SK-N-SH (cell line): ENCODE results near the gene IL27RA. TPM values are rescaled to one million over a fixed set of nuclear protein-coding genes. Genes with fewer than 3 reads are reported as not detected.
A peak's percentile ranks its signal among the peaks of the same experiment; 100 is the strongest.

Source experiments
- CTCF ChIA-PET: fragments of 300-600, 350-600 bp; formaldehyde crosslinking; extraction: SDS; loops from one replicate; lab custom pipeline; 2021; lab: Yijun Ruan, JAX
- POLR2A ChIA-PET: fragments of 350-600 bp; sonication (Branson Sonifier 250); formaldehyde crosslinking; extraction: SDS; loops from one replicate; lab custom pipeline; 2020; ENCODE audit warnings: antibody characterized with exemption, inconsistent platforms; lab: Yijun Ruan, JAX
- DNase-seq: peaks from one replicate; pipeline ENCODE4 v3.0.0; 2012
- H2AFZ ChIP-seq: fragments of 200-600 bp; sonication (generic); 2 replicates; pipeline ENCODE4 v1.8.1; 2016; ENCODE audit warnings: antibody characterized with exemption, mild to moderate bottlenecking, low read depth
- H3F3A ChIP-seq: fragments of 200-600 bp; sonication (generic); replicated peaks from 2 replicates; pipeline ENCODE3; 2016; ENCODE audit warnings: antibody characterized with exemption, mild to moderate bottlenecking; ENCODE audit not compliant: insufficient read depth
- H3K27ac ChIP-seq, 2 experiments: fragments of 200-500 bp in 1 of 2; fragments of 200-600 bp in 1 of 2; sonication (Bioruptor generic) in 1 of 2; sonication (generic), shearing (Covaris generic) in 1 of 2; 2 replicates each; pipeline versions ENCODE4 v1.5.1 to v1.6.1; 2014 to 2016; ENCODE audit warnings: low read depth in 2 of 2, inconsistent platforms in 1 of 2, low read length in 1 of 2, mild to moderate bottlenecking in 1 of 2, mixed read lengths in 1 of 2
- H3K27me3 ChIP-seq: fragments of 200-600 bp; sonication (generic), shearing (Covaris generic); 2 replicates; pipeline ENCODE4 v1.6.1; 2016; ENCODE audit warnings: mixed run types; ENCODE audit not compliant: insufficient read depth
- H3K36me3 ChIP-seq, 2 experiments: fragments of 200-500 bp in 1 of 2; fragments of 200-600 bp in 1 of 2; sonication (Bioruptor generic) in 1 of 2; sonication (generic) in 1 of 2; replicated peaks in 1 of 2; 2 replicates each; pipeline versions ENCODE3 to v1.5.1; 2014 to 2016; ENCODE audit warnings: low read length in 1 of 2, mild to moderate bottlenecking in 1 of 2; ENCODE audit not compliant: insufficient read depth in 2 of 2, control insufficient read depth in 1 of 2
- H3K4me1 ChIP-seq, 2 experiments: fragments of 200-500 bp in 1 of 2; fragments of 200-600 bp in 1 of 2; sonication (Bioruptor generic) in 1 of 2; sonication (generic), shearing (Covaris generic) in 1 of 2; 2 replicates each; pipeline versions ENCODE4 v1.5.1 to v1.6.1; 2014 to 2016; ENCODE audit warnings: low read depth in 1 of 2, low read length in 1 of 2, mixed run types in 1 of 2; ENCODE audit not compliant: insufficient read depth in 2 of 2, control insufficient read depth in 1 of 2
- H3K4me2 ChIP-seq: fragments of 200-600 bp; sonication (generic), shearing (Covaris generic); 2 replicates; pipeline ENCODE4 v1.6.1; 2017; ENCODE audit warnings: mixed run types
- H3K4me3 ChIP-seq, 2 experiments: fragments of 200-500 bp in 1 of 2; fragments of 200-600 bp in 1 of 2; sonication (Bioruptor generic) in 1 of 2; sonication (generic), shearing (Covaris generic) in 1 of 2; 2 replicates each; pipeline versions ENCODE4 v1.5.1 to v1.8.1; 2014 to 2016; ENCODE audit warnings: low read depth in 2 of 2, inconsistent platforms in 1 of 2, low read length in 1 of 2, mild to moderate bottlenecking in 1 of 2, mixed read lengths in 1 of 2, moderate library complexity in 1 of 2
- H3K79me2 ChIP-seq: fragments of 200-600 bp; sonication (generic); 2 replicates; pipeline ENCODE4 v1.8.1; 2017; ENCODE audit warnings: mild to moderate bottlenecking; ENCODE audit not compliant: insufficient read depth
- H3K9ac ChIP-seq: fragments of 200-600 bp; sonication (generic); 2 replicates; pipeline ENCODE4 v1.6.1; 2017; ENCODE audit warnings: mixed run types
- H3K9me2 ChIP-seq: fragments of 200-600 bp; sonication (generic); 2 replicates; pipeline ENCODE4 v1.6.1; 2017; ENCODE audit warnings: mixed run types
- H3K9me3 ChIP-seq: fragments of 200-600 bp; sonication (generic); 2 replicates; pipeline ENCODE4 v1.6.1; 2017; ENCODE audit warnings: mixed run types, mild to moderate bottlenecking, moderate library complexity
- H4K20me1 ChIP-seq: fragments of 200-600 bp; sonication (generic); 2 replicates; pipeline ENCODE4 v1.6.1; 2017; ENCODE audit warnings: mild to moderate bottlenecking, mixed run types; ENCODE audit not compliant: insufficient read depth
- ELF1 ChIP-seq: IDR thresholded peaks from 2 replicates; pipeline ENCODE4 v1.4.0; 2012
- FOXJ3 ChIP-seq: sonication (generic); formaldehyde crosslinking; IDR thresholded peaks from 2 replicates; pipeline ENCODE4 v1.5.1; 2020; ENCODE audit warnings: mild to moderate bottlenecking, missing genetic modification reagents
- MXI1 ChIP-seq: IDR thresholded peaks from 2 replicates; pipeline ENCODE4 v1.6.1; 2012; ENCODE audit warnings: mild to moderate bottlenecking, low read depth, low read length, improper control_type of control experiment
- RCOR1 ChIP-seq: fragments of 150-350 bp; IDR thresholded peaks from 2 replicates; pipeline ENCODE4 v1.6.1; 2017; ENCODE audit warnings: antibody characterized with exemption, low read length
- RFX5 ChIP-seq: IDR thresholded peaks from 2 replicates; pipeline ENCODE4 v1.6.1; 2012; ENCODE audit warnings: mild to moderate bottlenecking, improper control_type of control experiment, low read length
- SIN3A ChIP-seq: IDR thresholded peaks from 2 replicates; pipeline ENCODE4 v1.6.1; 2012; ENCODE audit warnings: low read depth, mild to moderate bottlenecking, low read length, moderate library complexity, borderline replicate concordance
- TCF12 ChIP-seq: IDR thresholded peaks from 2 replicates; pipeline ENCODE4 v1.4.0; 2012
- TEAD4 ChIP-seq: IDR thresholded peaks from 2 replicates; pipeline ENCODE4 v1.4.0; 2012; ENCODE audit warnings: mild to moderate bottlenecking, borderline replicate concordance; ENCODE audit not compliant: insufficient read depth
- WGBS: methylation state at CpG from one replicate; pipeline ENCODE4 v1.1.6; 2017; ENCODE audit warnings: low lambda C conversion rate; 5-methylcytosine and 5-hydroxymethylcytosine counted together
- polyA plus RNA-seq, 3 experiments: library from polyadenylated mRNA; depleted of rRNA; stranded (reverse); fragments of >200 nt; gene quantifications; 2 replicates each; pipeline ENCODE4 v1.2.3, GENCODE V29; 2012
- TF ChIP-seq, protein P1 (sequence below): fragments of 200-600 bp; sonication (generic); IDR thresholded peaks from 2 replicates; pipeline ENCODE4 v1.6.1; 2017; ENCODE audit warnings: antibody characterized with exemption, mild to moderate bottlenecking, moderate library complexity
- TF ChIP-seq, protein P2 (sequence below): fragments of 150-350 bp; IDR thresholded peaks from 2 replicates; pipeline ENCODE4 v1.6.1; 2017; ENCODE audit warnings: antibody characterized with exemption, low read length, low read depth, borderline replicate concordance
- TF ChIP-seq, protein P3 (sequence below): IDR thresholded peaks from 2 replicates; pipeline ENCODE4 v1.4.0; 2012; ENCODE audit warnings: low read depth, borderline replicate concordance
- TF ChIP-seq, protein P4 (sequence below): fragments of 150-350 bp; IDR thresholded peaks from 2 replicates; pipeline ENCODE4 v1.6.1; 2016; ENCODE audit warnings: mild to moderate bottlenecking, low read depth, low read length

The IL27RA gene
- polyA plus RNA-seq, 1 of the 3 experiments (the other 2 are of a cell fraction): 9.3 TPM

DNA sequence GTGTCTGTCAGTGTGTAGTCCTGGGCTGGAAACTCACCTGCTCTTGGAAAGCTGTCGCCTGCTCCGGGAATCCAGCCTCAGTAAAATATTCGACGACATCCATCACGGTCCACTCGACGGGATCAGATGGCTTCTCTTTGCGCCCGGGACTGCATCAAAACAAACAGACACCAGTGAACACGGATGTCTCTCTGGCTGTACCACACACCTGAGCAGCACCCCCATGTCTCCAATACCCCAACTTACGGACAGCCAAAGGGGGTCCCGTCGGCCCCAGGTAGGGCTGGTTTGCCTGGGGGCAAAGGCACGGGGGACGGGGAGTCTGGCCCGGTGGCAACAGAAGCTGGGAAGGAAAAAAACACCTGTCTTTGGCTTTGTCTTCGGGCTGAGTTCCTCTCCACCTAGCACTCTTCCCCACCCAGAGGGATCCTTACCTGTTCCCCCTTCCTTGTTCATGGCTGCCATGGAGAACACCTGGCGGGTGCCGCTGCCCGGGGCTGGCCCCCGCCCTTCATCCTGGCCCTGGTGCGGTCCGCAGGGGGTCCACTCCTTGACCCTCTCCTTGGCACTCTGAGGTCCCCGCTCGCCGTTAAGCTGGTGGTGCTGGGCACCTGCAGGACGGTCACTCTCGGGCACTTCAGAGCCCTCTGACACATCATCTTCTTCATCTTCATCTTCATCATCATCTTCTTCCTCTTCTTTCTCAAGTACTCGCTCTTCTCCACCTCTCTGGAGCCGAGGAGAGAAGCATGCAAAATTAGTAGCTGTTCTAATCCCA lies 57.3 kb downstream of the IL27RA start:
- Histone ChIP-seq H3K9ac (no peak overlapping the region), H3K4me3 (peak overlapping the region; percentile 57 to 64), H3K4me1 (peaks cover 0 to 10% of the 10 kb centered on the region in 2 experiments; a peak in 1 of 4 replicates), H3K27ac (no peak overlapping the region), H2AFZ (no peak overlapping the region), H3K36me3 (peaks cover 16 to 18% of the 10 kb centered on the region in 2 experiments), H3K9me3 (peaks cover 8% of the 10 kb centered on the region; the same call in 1 of the 2 replicates), H3K27me3 (no peaks in the 10 kb centered on the region), H3K79me2 (no peaks in the 10 kb centered on the region; the same call in 1 of the 2 replicates), H3K9me2 (no peaks in the 10 kb centered on the region), H4K20me1 (peaks cover 4% of the 10 kb centered on the region; the same call in 1 of the 2 replicates)
- no peak for DNase-seq
- ChIA-PET CTCF (interaction anchor here (0.6 to 5.4 kb wide), 8 partner anchors 8 to 259 kb away, joined by 3 to 19 read pairs (median 8); partner anchors contain the start of genes ASF1B and MISP3), POLR2A (no interaction called here)
- WGBS: 89% methylated on average over 23 of the region's 30 CpGs
- TF ChIP-seq TCF12 (no peak), SIN3A (no peak), MXI1 (no peak), ELF1 (no peak), TEAD4 (no peak), RCOR1 (no peak), FOXJ3 (CRISPR knock-in tag) (no peak), RFX5 (no peak)
- TF ChIP-seq, protein P1, sequence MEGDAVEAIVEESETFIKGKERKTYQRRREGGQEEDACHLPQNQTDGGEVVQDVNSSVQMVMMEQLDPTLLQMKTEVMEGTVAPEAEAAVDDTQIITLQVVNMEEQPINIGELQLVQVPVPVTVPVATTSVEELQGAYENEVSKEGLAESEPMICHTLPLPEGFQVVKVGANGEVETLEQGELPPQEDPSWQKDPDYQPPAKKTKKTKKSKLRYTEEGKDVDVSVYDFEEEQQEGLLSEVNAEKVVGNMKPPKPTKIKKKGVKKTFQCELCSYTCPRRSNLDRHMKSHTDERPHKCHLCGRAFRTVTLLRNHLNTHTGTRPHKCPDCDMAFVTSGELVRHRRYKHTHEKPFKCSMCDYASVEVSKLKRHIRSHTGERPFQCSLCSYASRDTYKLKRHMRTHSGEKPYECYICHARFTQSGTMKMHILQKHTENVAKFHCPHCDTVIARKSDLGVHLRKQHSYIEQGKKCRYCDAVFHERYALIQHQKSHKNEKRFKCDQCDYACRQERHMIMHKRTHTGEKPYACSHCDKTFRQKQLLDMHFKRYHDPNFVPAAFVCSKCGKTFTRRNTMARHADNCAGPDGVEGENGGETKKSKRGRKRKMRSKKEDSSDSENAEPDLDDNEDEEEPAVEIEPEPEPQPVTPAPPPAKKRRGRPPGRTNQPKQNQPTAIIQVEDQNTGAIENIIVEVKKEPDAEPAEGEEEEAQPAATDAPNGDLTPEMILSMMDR: no peak
- TF ChIP-seq, protein P2, sequence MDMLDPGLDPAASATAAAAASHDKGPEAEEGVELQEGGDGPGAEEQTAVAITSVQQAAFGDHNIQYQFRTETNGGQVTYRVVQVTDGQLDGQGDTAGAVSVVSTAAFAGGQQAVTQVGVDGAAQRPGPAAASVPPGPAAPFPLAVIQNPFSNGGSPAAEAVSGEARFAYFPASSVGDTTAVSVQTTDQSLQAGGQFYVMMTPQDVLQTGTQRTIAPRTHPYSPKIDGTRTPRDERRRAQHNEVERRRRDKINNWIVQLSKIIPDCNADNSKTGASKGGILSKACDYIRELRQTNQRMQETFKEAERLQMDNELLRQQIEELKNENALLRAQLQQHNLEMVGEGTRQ: no peak
- TF ChIP-seq, protein P3, sequence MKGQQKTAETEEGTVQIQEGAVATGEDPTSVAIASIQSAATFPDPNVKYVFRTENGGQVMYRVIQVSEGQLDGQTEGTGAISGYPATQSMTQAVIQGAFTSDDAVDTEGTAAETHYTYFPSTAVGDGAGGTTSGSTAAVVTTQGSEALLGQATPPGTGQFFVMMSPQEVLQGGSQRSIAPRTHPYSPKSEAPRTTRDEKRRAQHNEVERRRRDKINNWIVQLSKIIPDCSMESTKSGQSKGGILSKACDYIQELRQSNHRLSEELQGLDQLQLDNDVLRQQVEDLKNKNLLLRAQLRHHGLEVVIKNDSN: no peak
- TF ChIP-seq, protein P4, sequence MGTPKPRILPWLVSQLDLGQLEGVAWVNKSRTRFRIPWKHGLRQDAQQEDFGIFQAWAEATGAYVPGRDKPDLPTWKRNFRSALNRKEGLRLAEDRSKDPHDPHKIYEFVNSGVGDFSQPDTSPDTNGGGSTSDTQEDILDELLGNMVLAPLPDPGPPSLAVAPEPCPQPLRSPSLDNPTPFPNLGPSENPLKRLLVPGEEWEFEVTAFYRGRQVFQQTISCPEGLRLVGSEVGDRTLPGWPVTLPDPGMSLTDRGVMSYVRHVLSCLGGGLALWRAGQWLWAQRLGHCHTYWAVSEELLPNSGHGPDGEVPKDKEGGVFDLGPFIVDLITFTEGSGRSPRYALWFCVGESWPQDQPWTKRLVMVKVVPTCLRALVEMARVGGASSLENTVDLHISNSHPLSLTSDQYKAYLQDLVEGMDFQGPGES: no peak
- TF ChIP-seq, all 33 proteins: peak for 0
- Histone ChIP-seq H3K4me2 (peak overlapping the region; percentile 71), H3F3A (peaks cover 21% of the 10 kb centered on the region)
